Osteocyte (in vitro differentiated cells): Measurements from ENCODE around the gene TRIM73. TPM values are rescaled to one million over a fixed set of nuclear protein-coding genes. Genes with fewer than 3 reads are reported as not detected.
"Not testable (repeated sequence)": the region's sequence is repeated elsewhere in the genome, so short reads cannot be mapped to it uniquely, and the experiment has no call there.

Source experiments
- DNase-seq: peaks from one replicate; pipeline ENCODE4 v3.0.0; 2021; ENCODE audit warnings: mixed read lengths; ENCODE audit not compliant: unreplicated experiment; ENCODE audit errors: extremely low spot score
- H3K27ac Mint-ChIP-seq: one replicate; pipeline ENCODE4 v1.8.0; 2021; ENCODE audit warnings: mild to moderate bottlenecking, mixed read lengths; ENCODE audit not compliant: unreplicated experiment
- H3K27me3 Mint-ChIP-seq: one replicate; pipeline ENCODE4 v1.8.0; 2021; ENCODE audit warnings: mixed read lengths; ENCODE audit not compliant: unreplicated experiment
- H3K36me3 Mint-ChIP-seq: one replicate; pipeline ENCODE4 v1.8.0; 2021; ENCODE audit warnings: mixed read lengths; ENCODE audit not compliant: unreplicated experiment
- H3K4me1 Mint-ChIP-seq: one replicate; pipeline ENCODE4 v1.8.0; 2021; ENCODE audit warnings: mixed read lengths; ENCODE audit not compliant: unreplicated experiment
- H3K4me3 Mint-ChIP-seq: one replicate; pipeline ENCODE4 v1.8.0; 2021; ENCODE audit warnings: mild to moderate bottlenecking, moderate library complexity, mixed read lengths; ENCODE audit not compliant: unreplicated experiment
- H3K9me3 Mint-ChIP-seq: one replicate; pipeline ENCODE4 v1.8.0; 2021; ENCODE audit warnings: mixed read lengths; ENCODE audit not compliant: unreplicated experiment
- total RNA-seq: library from RNA; stranded (reverse); gene quantifications from 2 replicates; pipeline ENCODE4 v1.2.1, GENCODE V29; 2021
- TF ChIP-seq, protein P1 (sequence below): fragments of 200-600 bp; sonication (generic); IDR thresholded peaks from 2 replicates; pipeline ENCODE4 v1.5.0; 2021; ENCODE audit warnings: antibody characterized with exemption, mild to moderate bottlenecking, moderate library complexity

TRIM73 gene
- total RNA-seq, 1 donor from 2014 or later = 7.4 TPM

DNA sequence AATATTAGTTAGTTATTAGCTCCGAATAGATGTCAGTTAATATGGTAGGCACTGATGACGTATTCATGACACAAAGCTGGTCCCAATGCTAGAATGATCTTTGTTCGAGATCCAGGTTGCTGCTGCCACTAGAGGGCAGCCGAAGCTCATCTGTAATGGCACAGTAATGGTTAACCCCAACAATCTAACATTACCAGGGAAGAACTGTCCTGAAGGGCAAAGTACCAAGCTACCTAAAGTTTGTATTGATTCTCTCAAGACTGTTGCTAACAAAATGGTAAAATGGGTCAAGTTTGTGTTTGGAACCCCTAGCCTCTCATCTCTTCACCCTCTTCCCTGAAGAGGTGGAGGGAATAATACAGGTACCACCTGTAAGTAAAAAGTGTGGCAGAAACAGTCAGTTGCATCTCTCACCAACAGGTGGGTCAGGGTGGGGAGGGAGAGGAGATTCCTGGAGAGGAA lies 57.1 kb downstream of the TRIM73 start:
- H3K27me3 Mint-ChIP-seq, H3K4me1 Mint-ChIP-seq, H3K4me3 Mint-ChIP-seq, DNase-seq, H3K9me3 Mint-ChIP-seq, H3K27ac Mint-ChIP-seq, H3K36me3 Mint-ChIP-seq: not testable (repeated sequence)
- TF ChIP-seq, protein P1, sequence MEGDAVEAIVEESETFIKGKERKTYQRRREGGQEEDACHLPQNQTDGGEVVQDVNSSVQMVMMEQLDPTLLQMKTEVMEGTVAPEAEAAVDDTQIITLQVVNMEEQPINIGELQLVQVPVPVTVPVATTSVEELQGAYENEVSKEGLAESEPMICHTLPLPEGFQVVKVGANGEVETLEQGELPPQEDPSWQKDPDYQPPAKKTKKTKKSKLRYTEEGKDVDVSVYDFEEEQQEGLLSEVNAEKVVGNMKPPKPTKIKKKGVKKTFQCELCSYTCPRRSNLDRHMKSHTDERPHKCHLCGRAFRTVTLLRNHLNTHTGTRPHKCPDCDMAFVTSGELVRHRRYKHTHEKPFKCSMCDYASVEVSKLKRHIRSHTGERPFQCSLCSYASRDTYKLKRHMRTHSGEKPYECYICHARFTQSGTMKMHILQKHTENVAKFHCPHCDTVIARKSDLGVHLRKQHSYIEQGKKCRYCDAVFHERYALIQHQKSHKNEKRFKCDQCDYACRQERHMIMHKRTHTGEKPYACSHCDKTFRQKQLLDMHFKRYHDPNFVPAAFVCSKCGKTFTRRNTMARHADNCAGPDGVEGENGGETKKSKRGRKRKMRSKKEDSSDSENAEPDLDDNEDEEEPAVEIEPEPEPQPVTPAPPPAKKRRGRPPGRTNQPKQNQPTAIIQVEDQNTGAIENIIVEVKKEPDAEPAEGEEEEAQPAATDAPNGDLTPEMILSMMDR = peak; percentile 60

Other genes with a start within 250 kb of the TRIM73 start
- gene POM121C, start 90.7 kb downstream of the TRIM73 start, total RNA-seq = 43.3 and 44.3 TPM in 2 replicates
- gene SPDYE5, start 96.7 kb downstream of the TRIM73 start, total RNA-seq = not detected in 2 replicates